Keratinocyte (primary cell): ENCODE data around the gene TRIML1. TPM values are rescaled to one million over a fixed set of nuclear protein-coding genes. Genes with fewer than 3 reads are reported as not detected.

Source experiments
- DNase-seq: peaks from one replicate; pipeline ENCODE4 v3.0.0-alpha.2; 2011; ENCODE audit warnings: low read depth, missing footprints, low spot score
- FAIRE-seq: peaks from 2 replicates; lab custom pipeline; 2011; peaks lifted over from hg19 to GRCh38; lab: Jason Lieb, UNC
- H2AFZ ChIP-seq: 2 replicates; pipeline ENCODE4 v1.6.0; 2012; ENCODE audit warnings: low read length, control low read depth, inconsistent platforms; ENCODE audit not compliant: control insufficient read depth
- H3K27ac ChIP-seq: 2 replicates; pipeline ENCODE4 v1.5.1; 2011; ENCODE audit warnings: low read length; ENCODE audit not compliant: control insufficient read depth, insufficient read depth
- H3K27me3 ChIP-seq: 3 replicates; pipeline ENCODE4 v1.6.0; 2011; ENCODE audit warnings: low read length; ENCODE audit not compliant: control insufficient read depth, insufficient read depth; ENCODE audit errors: extremely low read depth
- H3K36me3 ChIP-seq, 2 experiments: 2 replicates in 1 of 2; 3 replicates in 1 of 2; pipeline ENCODE4 v1.5.1; 2011; ENCODE audit warnings: low read length in 2 of 2, mild to moderate bottlenecking in 1 of 2; ENCODE audit not compliant: control insufficient read depth in 2 of 2, insufficient read depth in 2 of 2; ENCODE audit errors: extremely low read depth in 1 of 2
- H3K4me1 ChIP-seq: 3 replicates; pipeline ENCODE4 v1.5.1; 2011; ENCODE audit warnings: low read length; ENCODE audit not compliant: control insufficient read depth, insufficient read depth; ENCODE audit errors: extremely low read depth
- H3K4me2 ChIP-seq: 3 replicates; pipeline ENCODE4 v1.6.0; 2011; ENCODE audit warnings: low read depth, low read length; ENCODE audit not compliant: control insufficient read depth, insufficient read depth; ENCODE audit errors: extremely low read depth
- H3K4me3 ChIP-seq, 3 experiments: fragments of 200-600 bp in 1 of 3; sonication (generic) in 1 of 3; 2 replicates in 2 of 3; 3 replicates in 1 of 3; pipeline ENCODE4 v1.5.1; 2011 to 2016; ENCODE audit warnings: low read length in 3 of 3, mild to moderate bottlenecking in 3 of 3, control low read depth in 2 of 3, inconsistent platforms in 1 of 3, low read depth in 1 of 3, mixed read lengths in 1 of 3, mixed run types in 1 of 3, moderate library complexity in 1 of 3; ENCODE audit not compliant: control insufficient read depth in 2 of 3, insufficient read depth in 2 of 3; ENCODE audit errors: extremely low read depth in 1 of 3
- H3K79me2 ChIP-seq: 2 replicates; pipeline ENCODE4 v1.6.0; 2012; ENCODE audit warnings: low read length; ENCODE audit not compliant: control insufficient read depth, insufficient read depth
- H3K9ac ChIP-seq: 3 replicates; pipeline ENCODE4 v1.6.0; 2011; ENCODE audit warnings: low read length; ENCODE audit not compliant: control insufficient read depth, insufficient read depth; ENCODE audit errors: extremely low read depth
- H3K9me1 ChIP-seq: 3 replicates; pipeline ENCODE4 v1.6.0; 2011; ENCODE audit warnings: low read length; ENCODE audit not compliant: control insufficient read depth, insufficient read depth; ENCODE audit errors: extremely low read depth
- H3K9me3 ChIP-seq: 2 replicates; pipeline ENCODE4 v1.5.1; 2012; ENCODE audit warnings: low read depth, low read length; ENCODE audit not compliant: control insufficient read depth
- H4K20me1 ChIP-seq: 3 replicates; pipeline ENCODE4 v1.6.0; 2011; ENCODE audit warnings: low read length; ENCODE audit not compliant: control insufficient read depth, insufficient read depth; ENCODE audit errors: extremely low read depth
- EZH2 ChIP-seq: IDR thresholded peaks from one replicate; pipeline ENCODE4 v1.6.1; 2012; ENCODE audit warnings: inconsistent platforms, mild to moderate bottlenecking, low read length, moderate library complexity
- dilution Hi-C: fragments of 300-500 bp; cut with MboI; formaldehyde crosslinking; loops from one replicate; pipeline ENCODE4 v1.7.0; 2020; ENCODE audit warnings: low sequenced_read_pairs; ENCODE audit not compliant: extremely low pct_ligation_motif_present
- polyA plus RNA-seq, 5 experiments: library from polyadenylated mRNA; depleted of rRNA in 3 of 5; stranded (reverse) in 3 of 5; stranded (forward) in 1 of 5; unstranded in 1 of 5; fragments of >200 nt; gene quantifications; 1 replicate in 1 of 5; 2 replicates in 3 of 5; 3 replicates in 1 of 5; pipeline versions ENCODE4 v1.2.1 to v1.2.3, GENCODE V29; 2011 to 2012; ENCODE audit warnings: missing spikeins in 2 of 5, low read depth in 1 of 5, low replicate concordance in 1 of 5
- TF ChIP-seq, protein P1 (sequence below), 3 experiments: IDR thresholded peaks in 1 of 3; conservative IDR thresholded peaks in 1 of 3; optimal IDR thresholded peaks in 1 of 3; 2 replicates in 2 of 3; 3 replicates in 1 of 3; pipeline versions ENCODE3 to v1.5.1; 2011; ENCODE audit warnings: low read length in 3 of 3, mild to moderate bottlenecking in 3 of 3, moderate library complexity in 2 of 3, control low read depth in 1 of 3, inconsistent platforms in 1 of 3; ENCODE audit not compliant: insufficient read depth in 2 of 3; ENCODE audit errors: extremely low read depth in 1 of 3

TRIML1 gene
- polyA plus RNA-seq, 1 donor (not counting 4 experiments of a cell fraction or from before 2014, with no cell fraction given): not detected

DNA sequence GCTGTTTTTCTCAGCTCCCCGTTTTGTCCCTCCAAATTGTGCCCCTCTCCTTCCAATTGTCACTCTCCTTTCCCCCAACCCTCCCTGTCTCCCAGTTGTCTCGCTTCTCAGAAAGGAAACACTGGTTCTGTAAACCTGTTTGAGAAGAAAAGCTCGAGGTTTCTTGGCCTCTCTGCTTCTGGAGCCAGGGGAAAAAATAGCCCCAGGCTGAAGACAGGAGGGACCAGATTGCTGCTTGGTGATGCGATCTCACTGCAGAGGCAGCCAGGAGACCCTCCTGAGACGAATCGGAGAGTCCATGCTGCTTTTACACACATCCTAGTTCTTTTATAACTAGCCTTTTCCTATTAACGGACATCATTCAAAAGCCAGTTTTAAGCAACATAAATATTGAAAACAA lies 21.2 kb downstream of the TRIML1 start:
- Histone ChIP-seq H3K79me2 (no peaks in the 10 kb centered on the region), H3K27ac (no peak overlapping the region), H3K27me3 (no peaks in the 10 kb centered on the region), H3K4me2 (no peak overlapping the region), H3K4me3 (no peak overlapping the region), H2AFZ (no peak overlapping the region), H3K9me1 (no peaks in the 10 kb centered on the region), H3K4me1 (no peaks in the 10 kb centered on the region), H4K20me1 (no peaks in the 10 kb centered on the region), H3K9ac (no peak overlapping the region), H3K36me3 (no peaks in the 10 kb centered on the region), H3K9me3 (no peaks in the 10 kb centered on the region)
- DNase-seq: no peak
- dilution Hi-C loops: no loop called here
- no peak for TF ChIP-seq EZH2
- TF ChIP-seq, protein P1, sequence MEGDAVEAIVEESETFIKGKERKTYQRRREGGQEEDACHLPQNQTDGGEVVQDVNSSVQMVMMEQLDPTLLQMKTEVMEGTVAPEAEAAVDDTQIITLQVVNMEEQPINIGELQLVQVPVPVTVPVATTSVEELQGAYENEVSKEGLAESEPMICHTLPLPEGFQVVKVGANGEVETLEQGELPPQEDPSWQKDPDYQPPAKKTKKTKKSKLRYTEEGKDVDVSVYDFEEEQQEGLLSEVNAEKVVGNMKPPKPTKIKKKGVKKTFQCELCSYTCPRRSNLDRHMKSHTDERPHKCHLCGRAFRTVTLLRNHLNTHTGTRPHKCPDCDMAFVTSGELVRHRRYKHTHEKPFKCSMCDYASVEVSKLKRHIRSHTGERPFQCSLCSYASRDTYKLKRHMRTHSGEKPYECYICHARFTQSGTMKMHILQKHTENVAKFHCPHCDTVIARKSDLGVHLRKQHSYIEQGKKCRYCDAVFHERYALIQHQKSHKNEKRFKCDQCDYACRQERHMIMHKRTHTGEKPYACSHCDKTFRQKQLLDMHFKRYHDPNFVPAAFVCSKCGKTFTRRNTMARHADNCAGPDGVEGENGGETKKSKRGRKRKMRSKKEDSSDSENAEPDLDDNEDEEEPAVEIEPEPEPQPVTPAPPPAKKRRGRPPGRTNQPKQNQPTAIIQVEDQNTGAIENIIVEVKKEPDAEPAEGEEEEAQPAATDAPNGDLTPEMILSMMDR (optimal IDR thresholded peaks at IDR 0.05 in 1 of 3, IDR thresholded peaks at IDR 0.05 in 1 of 3, conservative IDR thresholded peaks at IDR 0.05 in 1 of 3; ENCODE audit: extremely low read depth in 1 of 3, insufficient read depth in 2 of 3, low read length in 3 of 3): no peak
- FAIRE-seq: no peak

DNA sequence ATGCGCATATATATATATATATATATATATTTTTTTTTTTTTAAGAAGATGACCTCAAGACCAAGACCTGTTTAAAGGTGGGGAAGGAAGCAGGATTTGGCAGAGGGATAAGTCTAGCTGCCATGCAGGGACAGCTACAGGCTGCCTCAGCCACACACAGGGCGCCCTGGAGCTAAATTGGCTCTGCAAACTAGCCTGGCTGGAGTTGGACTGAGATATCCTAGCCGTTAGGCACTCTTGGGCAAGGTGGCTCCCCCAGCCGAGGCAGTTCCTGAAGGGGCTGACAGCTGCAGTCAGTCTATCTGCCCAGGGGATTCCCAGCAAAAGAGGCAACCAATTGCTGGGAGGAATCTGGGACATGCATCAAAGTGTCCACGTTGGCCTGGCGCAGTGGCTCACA lies 21.9 kb downstream of the TRIML1 start:
- Histone ChIP-seq H2AFZ (no peak overlapping the region), H3K9me1 (no peaks in the 10 kb centered on the region), H3K9ac (no peak overlapping the region), H3K4me2 (no peak overlapping the region), H3K4me1 (no peaks in the 10 kb centered on the region), H3K79me2 (no peaks in the 10 kb centered on the region), H3K36me3 (no peaks in the 10 kb centered on the region), H4K20me1 (no peaks in the 10 kb centered on the region), H3K27me3 (no peaks in the 10 kb centered on the region), H3K27ac (no peak overlapping the region), H3K9me3 (no peaks in the 10 kb centered on the region), H3K4me3 (no peak overlapping the region)
- FAIRE-seq (no peak), DNase-seq (no peak)
- dilution Hi-C loops: no loop called here
- TF ChIP-seq, protein P1 (optimal IDR thresholded peaks at IDR 0.05 in 1 of 3, IDR thresholded peaks at IDR 0.05 in 1 of 3, conservative IDR thresholded peaks at IDR 0.05 in 1 of 3; ENCODE audit: extremely low read depth in 1 of 3, insufficient read depth in 2 of 3, low read length in 3 of 3): no peak
